GM12878 (cell line): ENCODE measurements around the gene ANO10. TPM values are rescaled to one million over a fixed set of nuclear protein-coding genes. Genes with fewer than 3 reads are reported as not detected.

Experiments used
- ATAC-seq: fragments of 200-7000 bp; cut with Tn5 transposase; 3 replicates; pipeline ENCODE4 v1.9.1; 2020; ENCODE audit warnings: mild to moderate bottlenecking, moderate library complexity
- BruUV-seq: library from RNA; stranded (reverse); fragments of 400-500 nt; replicated peaks from 2 replicates; lab custom pipeline; 2021; lab: Mats Ljungman, UMichigan
- CTCF ChIA-PET: fragments of 300-600 bp; sonication (Branson Sonifier 250); formaldehyde crosslinking; extraction: SDS; loops from one replicate; lab custom pipeline; 2021; ENCODE audit warnings: inconsistent platforms; lab: Yijun Ruan, JAX
- POLR2A ChIA-PET: fragments of 350-600 bp; formaldehyde crosslinking; extraction: SDS; loops from one replicate; lab custom pipeline; 2021; ENCODE audit warnings: inconsistent platforms; lab: Charles Lee
- RAD21 ChIA-PET: fragments of 300-600 bp; sonication (Branson Sonifier 250); formaldehyde crosslinking; loops from one replicate; lab custom pipeline; 2023; ENCODE audit warnings: antibody characterized with exemption; ENCODE audit not compliant: unreplicated experiment; lab: Charles Lee
- SMC1A ChIA-PET: fragments of 300-600 bp; sonication (Branson Sonifier 250); formaldehyde crosslinking; loops from one replicate; lab custom pipeline; 2023; ENCODE audit not compliant: unreplicated experiment, uncharacterized antibody; lab: Charles Lee
- DNase-seq: peaks from one replicate; pipeline ENCODE4 v3.0.0-alpha.2; 2011; ENCODE audit warnings: low read depth, low spot score
- FAIRE-seq: peaks from 3 replicates; lab custom pipeline; 2011; peaks lifted over from hg19 to GRCh38; lab: Jason Lieb, UNC
- H2AFZ ChIP-seq: 2 replicates; pipeline ENCODE4 v1.6.0; 2011; ENCODE audit warnings: low read depth, low read length, control low read depth; ENCODE audit not compliant: control insufficient read depth
- H3K27ac ChIP-seq: 2 replicates; pipeline ENCODE4 v1.5.1; 2011; ENCODE audit warnings: control low read depth; ENCODE audit not compliant: control insufficient read depth, insufficient read depth
- H3K27me3 ChIP-seq, 2 experiments: replicated peaks in 1 of 2; 2 replicates each; pipeline versions ENCODE4 v1.6.0 to v1.6.1; 2011; ENCODE audit warnings: low read length in 1 of 2; ENCODE audit not compliant: control insufficient read depth in 2 of 2, insufficient read depth in 2 of 2
- H3K36me3 ChIP-seq, 2 experiments: 2 replicates each; pipeline ENCODE4 v1.5.1; 2011; ENCODE audit warnings: low read length in 1 of 2; ENCODE audit not compliant: control insufficient read depth in 2 of 2, insufficient read depth in 2 of 2
- H3K4me1 ChIP-seq: 2 replicates; pipeline ENCODE4 v1.6.1; 2011; ENCODE audit warnings: mild to moderate bottlenecking, low read length, moderate library complexity, mixed read lengths; ENCODE audit not compliant: control insufficient read depth, insufficient read depth
- H3K4me2 ChIP-seq: 2 replicates; pipeline ENCODE4 v1.6.0; 2011; ENCODE audit warnings: control low read depth; ENCODE audit not compliant: control insufficient read depth, insufficient read depth
- H3K4me3 ChIP-seq: fragments of 200-600 bp; sonication (generic); 2 replicates; pipeline ENCODE4 v1.5.1; 2016
- H3K79me2 ChIP-seq: 2 replicates; pipeline ENCODE4 v1.6.0; 2011; ENCODE audit warnings: low read length; ENCODE audit not compliant: control insufficient read depth, insufficient read depth
- H3K9ac ChIP-seq: 2 replicates; pipeline ENCODE4 v1.8.0; 2011; ENCODE audit warnings: low read length, control low read depth, mixed read lengths; ENCODE audit not compliant: control insufficient read depth, insufficient read depth
- H3K9me3 ChIP-seq: replicated peaks from 3 replicates; pipeline ENCODE4 v1.5.1; 2011; ENCODE audit warnings: mild to moderate bottlenecking, low read length; ENCODE audit not compliant: control insufficient read depth, insufficient read depth
- H4K20me1 ChIP-seq: 2 replicates; pipeline ENCODE4 v1.6.0; 2011; ENCODE audit not compliant: control insufficient read depth, insufficient read depth
- BCL11A ChIP-seq: IDR thresholded peaks from 2 replicates; pipeline ENCODE4 v1.6.1; 2011; ENCODE audit warnings: low read depth, low read length
- CEBPB ChIP-seq, 2 experiments: fragments of 150-350 bp in 1 of 2; IDR thresholded peaks; 2 replicates each; pipeline ENCODE4 v1.6.1; 2012 to 2014; ENCODE audit warnings: low read depth in 2 of 2, low read length in 2 of 2, borderline replicate concordance in 1 of 2, inconsistent platforms in 1 of 2
- LARP7 ChIP-seq: fragments of 450-650 bp; IDR thresholded peaks from 2 replicates; pipeline ENCODE4 v1.6.1; 2017; ENCODE audit warnings: mild to moderate bottlenecking
- MLLT1 ChIP-seq: fragments of 450-650 bp; IDR thresholded peaks from 2 replicates; pipeline ENCODE4 v1.6.1; 2016; ENCODE audit warnings: mild to moderate bottlenecking
- NFYA ChIP-seq: IDR thresholded peaks from 2 replicates; pipeline ENCODE4 v1.6.1; 2011; ENCODE audit warnings: low read depth, mild to moderate bottlenecking, low read length, improper control_type of control experiment, borderline replicate concordance
- PBX3 ChIP-seq: IDR thresholded peaks from 2 replicates; pipeline ENCODE4 v1.6.1; 2011; ENCODE audit warnings: mild to moderate bottlenecking, low read depth, low read length, moderate library complexity; ENCODE audit not compliant: insufficient replicate concordance
- POLR2AphosphoS5 ChIP-seq: IDR thresholded peaks from 2 replicates; pipeline ENCODE4 v1.6.1; 2011; ENCODE audit warnings: mild to moderate bottlenecking, low read length, inconsistent platforms
- RELA ChIP-seq: fragments of 450-650 bp; IDR thresholded peaks from 2 replicates; pipeline ENCODE4 v1.8.0; 2014; ENCODE audit warnings: borderline replicate concordance; ENCODE audit not compliant: partially characterized antibody
- STAT1 ChIP-seq: fragments of 450-650 bp; conservative IDR thresholded peaks from 2 replicates; pipeline ENCODE4 v1.6.1; 2014; ENCODE audit warnings: antibody characterized with exemption, mild to moderate bottlenecking
- ZNF24 ChIP-seq: fragments of 450-650 bp; IDR thresholded peaks from 2 replicates; pipeline ENCODE4 v1.6.1; 2017; ENCODE audit warnings: antibody characterized with exemption, mild to moderate bottlenecking
- ZNF274 ChIP-seq: IDR thresholded peaks from one replicate; pipeline ENCODE4 v1.8.0; 2011; ENCODE audit not compliant: insufficient read length, insufficient read depth
- WGBS: methylation state at CpG from one replicate; pipeline ENCODE4 v1.1.6; 2016; ENCODE audit warnings: low lambda C conversion rate; ENCODE audit not compliant: insufficient replicate concordance, insufficient coverage; ENCODE audit errors: missing lambda C conversion rate; 5-methylcytosine and 5-hydroxymethylcytosine counted together
- in situ Hi-C: fragments of 300-500 bp; cut with MboI; formaldehyde crosslinking; loops from 9 replicates; pipeline ENCODE4 v1.14.3; 2018; ENCODE audit warnings: mixed read lengths
- intact Hi-C: fragments of 100-400 bp; cut with micrococcal nuclease; formaldehyde crosslinking; loops from one replicate; pipeline ENCODE4 v1.14.2; 2022; ENCODE audit not compliant: unreplicated experiment
- polyA plus RNA-seq, 11 experiments: library from polyadenylated mRNA; depleted of rRNA in 4 of 11; unstranded in 6 of 11; stranded (reverse) in 5 of 11; fragments of >200 nt; fragmentation: Nextera tagmentation in 4 of 11; fragmentation: Illumina TruSeq in 1 of 11; extraction: Ambion mirVana in 4 of 11; extraction: Trizol in 1 of 11; gene quantifications; 1 replicate in 1 of 11; 2 replicates in 10 of 11; pipeline versions ENCODE4 v1.2.1 to v1.2.3, GENCODE V29; 2011 to 2016; ENCODE audit warnings: inconsistent platforms in 2 of 11, missing spikeins in 2 of 11, low read depth in 1 of 11
- total RNA-seq, 4 experiments: library from RNA; depleted of rRNA in 3 of 4; stranded (reverse); fragments of >200 nt in 3 of 4; fragmentation: Illumina TruSeq in 1 of 4; extraction: Trizol in 1 of 4; gene quantifications; 2 replicates each; pipeline versions ENCODE4 v1.2.1 to v1.2.3, GENCODE V29; 2013 to 2021
- TF ChIP-seq, protein P1 (sequence below): fragments of 450-650 bp; IDR thresholded peaks from 2 replicates; pipeline ENCODE4 v1.6.1; 2017; ENCODE audit warnings: low read depth, mild to moderate bottlenecking, moderate library complexity
- TF ChIP-seq, protein P2 (sequence below): fragments of 450-650 bp; IDR thresholded peaks from 2 replicates; pipeline ENCODE4 v1.6.1; 2017; ENCODE audit warnings: mild to moderate bottlenecking, moderate library complexity

Gene ANO10
- total and polyA plus RNA-seq, 10 of the 15 experiments (the other 5 are each of a cell fraction or from before 2014, with no cell fraction given), result 0.29 to 21.9 (median 1.6) TPM

- Histone ChIP-seq H3K9ac (no peak overlapping the region), H3K4me3 (no peak overlapping the region), H3K4me1 (no peaks in the 10 kb centered on the region), H3K4me2 (no peak overlapping the region), H3K79me2 (no peaks in the 10 kb centered on the region), H3K9me3 (no peaks in the 10 kb centered on the region; the same call in 2 of the 3 replicates), H3K27ac (no peak overlapping the region), H3K27me3 (no peaks in the 10 kb centered on the region), H3K36me3 (no peaks in the 10 kb centered on the region), H4K20me1 (no peaks in the 10 kb centered on the region), H2AFZ (no peak overlapping the region)
- in situ Hi-C loops, result no loop called here
- BruUV-seq, result no TSS peak
- ChIA-PET SMC1A (no interaction called here), CTCF (no interaction called here), RAD21 (no interaction called here), POLR2A (interaction anchor here (0.5 kb wide), 1 partner anchor 1295 kb away, joined by 3 read pairs; no protein-coding TSS in a partner anchor)
- no peak for FAIRE-seq
- DNase-seq, result no peak
- no peak for ATAC-seq
- 54% methylated on average over 6 of the region's 6 CpGs for WGBS
- intact Hi-C loops, result no loop called here
- TF ChIP-seq RELA (no peak), PBX3 (no peak), ZNF24 (no peak), STAT1 (no peak), POLR2AphosphoS5 (no peak), NFYA (no peak), ZNF274 (no peak), LARP7 (no peak), BCL11A (no peak), CEBPB (IDR thresholded peaks at IDR 0.05; ENCODE audit: borderline replicate concordance in 1 of 2, low read depth in 2 of 2, low read length in 2 of 2) (no peak), MLLT1 (no peak)
- TF ChIP-seq, protein P1, sequence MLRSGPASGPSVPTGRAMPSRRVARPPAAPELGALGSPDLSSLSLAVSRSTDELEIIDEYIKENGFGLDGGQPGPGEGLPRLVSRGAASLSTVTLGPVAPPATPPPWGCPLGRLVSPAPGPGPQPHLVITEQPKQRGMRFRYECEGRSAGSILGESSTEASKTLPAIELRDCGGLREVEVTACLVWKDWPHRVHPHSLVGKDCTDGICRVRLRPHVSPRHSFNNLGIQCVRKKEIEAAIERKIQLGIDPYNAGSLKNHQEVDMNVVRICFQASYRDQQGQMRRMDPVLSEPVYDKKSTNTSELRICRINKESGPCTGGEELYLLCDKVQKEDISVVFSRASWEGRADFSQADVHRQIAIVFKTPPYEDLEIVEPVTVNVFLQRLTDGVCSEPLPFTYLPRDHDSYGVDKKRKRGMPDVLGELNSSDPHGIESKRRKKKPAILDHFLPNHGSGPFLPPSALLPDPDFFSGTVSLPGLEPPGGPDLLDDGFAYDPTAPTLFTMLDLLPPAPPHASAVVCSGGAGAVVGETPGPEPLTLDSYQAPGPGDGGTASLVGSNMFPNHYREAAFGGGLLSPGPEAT, result no peak
- TF ChIP-seq, protein P2, sequence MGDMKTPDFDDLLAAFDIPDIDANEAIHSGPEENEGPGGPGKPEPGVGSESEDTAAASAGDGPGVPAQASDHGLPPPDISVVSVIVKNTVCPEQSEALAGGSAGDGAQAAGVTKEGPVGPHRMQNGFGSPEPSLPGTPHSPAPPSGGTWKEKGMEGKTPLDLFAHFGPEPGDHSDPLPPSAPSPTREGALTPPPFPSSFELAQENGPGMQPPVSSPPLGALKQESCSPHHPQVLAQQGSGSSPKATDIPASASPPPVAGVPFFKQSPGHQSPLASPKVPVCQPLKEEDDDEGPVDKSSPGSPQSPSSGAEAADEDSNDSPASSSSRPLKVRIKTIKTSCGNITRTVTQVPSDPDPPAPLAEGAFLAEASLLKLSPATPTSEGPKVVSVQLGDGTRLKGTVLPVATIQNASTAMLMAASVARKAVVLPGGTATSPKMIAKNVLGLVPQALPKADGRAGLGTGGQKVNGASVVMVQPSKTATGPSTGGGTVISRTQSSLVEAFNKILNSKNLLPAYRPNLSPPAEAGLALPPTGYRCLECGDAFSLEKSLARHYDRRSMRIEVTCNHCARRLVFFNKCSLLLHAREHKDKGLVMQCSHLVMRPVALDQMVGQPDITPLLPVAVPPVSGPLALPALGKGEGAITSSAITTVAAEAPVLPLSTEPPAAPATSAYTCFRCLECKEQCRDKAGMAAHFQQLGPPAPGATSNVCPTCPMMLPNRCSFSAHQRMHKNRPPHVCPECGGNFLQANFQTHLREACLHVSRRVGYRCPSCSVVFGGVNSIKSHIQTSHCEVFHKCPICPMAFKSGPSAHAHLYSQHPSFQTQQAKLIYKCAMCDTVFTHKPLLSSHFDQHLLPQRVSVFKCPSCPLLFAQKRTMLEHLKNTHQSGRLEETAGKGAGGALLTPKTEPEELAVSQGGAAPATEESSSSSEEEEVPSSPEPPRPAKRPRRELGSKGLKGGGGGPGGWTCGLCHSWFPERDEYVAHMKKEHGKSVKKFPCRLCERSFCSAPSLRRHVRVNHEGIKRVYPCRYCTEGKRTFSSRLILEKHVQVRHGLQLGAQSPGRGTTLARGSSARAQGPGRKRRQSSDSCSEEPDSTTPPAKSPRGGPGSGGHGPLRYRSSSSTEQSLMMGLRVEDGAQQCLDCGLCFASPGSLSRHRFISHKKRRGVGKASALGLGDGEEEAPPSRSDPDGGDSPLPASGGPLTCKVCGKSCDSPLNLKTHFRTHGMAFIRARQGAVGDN, result no peak
Measured at GRCh38 chr3:43624619-43625305, 3.0 kb upstream of the ANO10 start.
